ENCODE measurements around the gene C2. TPM values are rescaled to one million over a fixed set of nuclear protein-coding genes. Genes with fewer than 3 reads are reported as not detected.

The C2 gene
- polyA plus RNA-seq, 1 of the 3 experiments (the other 2 are of a cell fraction): 0.43 TPM

- TF ChIP-seq CTCF (IDR thresholded peaks at IDR 0.05) (no peak), NFIC (IDR thresholded peaks at IDR 0.05; ENCODE audit: borderline replicate concordance) (no peak)
These were observed 39.0 kb downstream of the C2 start (continued) for GRCh38 chr6:31966506-31966905.

GRCh38 chr6:31966997-31967925, 39.7 kb downstream of the C2 start:
- H3F3A ChIP-seq (replicated peaks; ENCODE audit: insufficient read depth): peaks cover 10% of the 10 kb centered on the region
- TF ChIP-seq YY1 (IDR thresholded peaks at IDR 0.05; ENCODE audit: low read depth): no peak
- TF ChIP-seq TAF1 (IDR thresholded peaks at IDR 0.05; ENCODE audit: borderline replicate concordance, low read depth, low read length): no peak
- no peak for TF ChIP-seq MAX (IDR thresholded peaks at IDR 0.05; ENCODE audit: low read depth)
- no peak for TF ChIP-seq RAD21 (IDR thresholded peaks at IDR 0.05; ENCODE audit: low read length)
- TF ChIP-seq NRF1 (IDR thresholded peaks at IDR 0.05; ENCODE audit: low read depth, low read length): no peak
- H3K9me2 ChIP-seq: no peaks in the 10 kb centered on the region
- H3K4me1 ChIP-seq (ENCODE audit: control insufficient read depth in 1 of 2, insufficient read depth in 2 of 2, low read depth in 1 of 2, low read length in 1 of 2): peaks cover 5 to 18% of the 10 kb centered on the region in 2 experiments; a peak in 1 of 4 replicates
- ChIA-PET POLR2A (interaction anchor here (1.0 to 3.8 kb wide), 2 partner anchors 8 to 172 kb away, joined by 3 to 20 read pairs; partner anchors contain the start of genes NELFE, SKIC2 and VARS1), CTCF (interaction anchor here (5.1 kb wide), 1 partner anchor 15 kb away, joined by 29 read pairs; no protein-coding TSS in a partner anchor)
- H3K9ac ChIP-seq: no peak overlapping the region
- DNase-seq: no peak
- no peaks in the 10 kb centered on the region for H3K27me3 ChIP-seq (ENCODE audit: insufficient read depth)
- H3K27ac ChIP-seq (ENCODE audit: low read depth in 2 of 2, low read length in 1 of 2): no peak overlapping the region
- no peak overlapping the region for H2AFZ ChIP-seq (ENCODE audit: low read depth)
- no peaks in the 10 kb centered on the region for H4K20me1 ChIP-seq (ENCODE audit: insufficient read depth)
- H3K4me3 ChIP-seq (ENCODE audit: low read depth in 2 of 2, low read length in 1 of 2): no peak overlapping the region
- H3K9me3 ChIP-seq: no peaks in the 10 kb centered on the region
- no peak overlapping the region for H3K4me2 ChIP-seq
- H3K36me3 ChIP-seq (replicated peaks in 1 of 2; ENCODE audit: control insufficient read depth in 1 of 2, insufficient read depth in 2 of 2, low read length in 1 of 2): peaks cover 25 to 75% of the 10 kb centered on the region in 2 experiments
- 88% methylated on average over 9 of the region's 10 CpGs for WGBS (ENCODE audit: low lambda C conversion rate)
- H3K79me2 ChIP-seq (ENCODE audit: insufficient read depth): peaks cover 15% of the 10 kb centered on the region; the same call in 1 of the 2 replicates

- peaks cover 22% of the 10 kb centered on the region for H3K79me2 ChIP-seq (ENCODE audit: insufficient read depth)
- ChIA-PET CTCF (interaction anchor here (5.1 to 5.2 kb wide), 2 partner anchors 9 to 16 kb away, joined by 19 to 29 read pairs; partner anchors contain the start of genes NELFE and SKIC2), POLR2A (interaction anchor here (1.0 to 3.8 kb wide), 2 partner anchors 9 to 172 kb away, joined by 3 to 20 read pairs; partner anchors contain the start of genes NELFE, SKIC2 and VARS1)
- 100% methylated on average over 3 of the region's 3 CpGs for WGBS (ENCODE audit: low lambda C conversion rate)
- H3K4me1 ChIP-seq (ENCODE audit: control insufficient read depth in 1 of 2, insufficient read depth in 2 of 2, low read depth in 1 of 2, low read length in 1 of 2): peaks cover 5 to 21% of the 10 kb centered on the region in 2 experiments; a peak in 1 of 4 replicates
- H3K9me3 ChIP-seq: no peaks in the 10 kb centered on the region
- no peaks in the 10 kb centered on the region for H4K20me1 ChIP-seq (ENCODE audit: insufficient read depth)
- no peak overlapping the region for H3K27ac ChIP-seq (ENCODE audit: low read depth in 2 of 2, low read length in 1 of 2)
- H3F3A ChIP-seq (replicated peaks; ENCODE audit: insufficient read depth): peaks cover 10% of the 10 kb centered on the region
- H3K9ac ChIP-seq: no peak overlapping the region
- H2AFZ ChIP-seq (ENCODE audit: low read depth): no peak overlapping the region
- no peaks in the 10 kb centered on the region for H3K27me3 ChIP-seq (ENCODE audit: insufficient read depth)
- no peak for DNase-seq
- H3K4me2 ChIP-seq: no peak overlapping the region
- no peak overlapping the region for H3K4me3 ChIP-seq (ENCODE audit: low read depth in 2 of 2, low read length in 1 of 2)
- no peaks in the 10 kb centered on the region for H3K9me2 ChIP-seq
- TF ChIP-seq TAF1 (IDR thresholded peaks at IDR 0.05; ENCODE audit: borderline replicate concordance, low read depth, low read length) (no peak), REST (IDR thresholded peaks at IDR 0.05; ENCODE audit: low read depth, low read length) (no peak)
- peaks cover 25 to 68% of the 10 kb centered on the region in 2 experiments for H3K36me3 ChIP-seq (replicated peaks in 1 of 2; ENCODE audit: control insufficient read depth in 1 of 2, insufficient read depth in 2 of 2, low read length in 1 of 2)
These were observed 40.4 kb downstream of the C2 start for GRCh38 chr6:31967926-31968320.

Measured in SK-N-SH (cell line).